HG02798 (cell line): ENCODE results near the gene FABP7.

Experiments
- ATAC-seq: cut with Tn5 transposase; IDR thresholded peaks from one replicate; pipeline ENCODE4 v1.9.1; 2021; ENCODE audit warnings: mild to moderate bottlenecking; ENCODE audit not compliant: unreplicated experiment, poor library complexity

FABP7 gene

DNA sequence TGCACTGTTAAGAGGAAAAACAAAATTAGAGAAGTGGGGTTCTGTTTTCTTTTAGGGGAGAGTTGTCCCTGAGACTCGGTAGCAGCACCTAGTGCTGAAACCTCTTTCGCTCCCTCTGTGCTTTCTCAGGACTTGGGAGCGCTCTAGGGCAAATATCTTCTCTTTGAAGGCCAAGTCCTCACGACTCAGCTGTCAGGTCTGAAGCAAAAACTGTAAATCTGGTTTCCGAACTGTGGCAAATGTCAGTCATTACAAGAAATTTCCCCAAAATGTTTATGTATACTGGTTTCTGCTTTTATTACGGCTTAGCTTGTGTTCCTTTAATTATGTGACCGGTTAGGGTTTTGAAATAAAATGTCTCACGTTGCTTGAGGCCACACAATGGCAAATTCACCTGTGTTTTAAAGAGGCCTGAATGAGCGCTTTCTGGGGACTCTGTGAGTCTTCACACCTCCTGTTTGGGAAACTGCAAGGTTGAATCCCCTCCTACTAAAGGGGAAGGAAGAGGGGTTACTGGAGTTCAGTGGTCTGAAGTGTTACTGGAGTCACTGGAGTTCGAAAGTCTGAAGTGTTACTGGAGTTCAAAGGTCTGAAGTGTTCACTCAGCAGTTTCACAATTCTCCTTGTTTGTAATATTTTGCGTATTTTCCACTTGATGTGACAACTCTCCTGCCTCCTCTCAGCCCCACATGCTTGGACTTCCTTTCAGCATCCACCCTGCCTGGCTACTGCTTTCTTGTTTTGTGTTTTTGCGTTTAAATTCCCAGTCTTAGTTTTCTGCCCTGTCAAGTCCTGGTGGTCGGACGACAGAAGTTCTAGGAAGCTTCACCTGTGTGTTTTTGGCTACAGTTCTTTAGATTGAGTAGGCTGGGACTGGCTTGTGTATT is 11.2 kb downstream of the FABP7 start:
- ATAC-seq, result no peak

DNA sequence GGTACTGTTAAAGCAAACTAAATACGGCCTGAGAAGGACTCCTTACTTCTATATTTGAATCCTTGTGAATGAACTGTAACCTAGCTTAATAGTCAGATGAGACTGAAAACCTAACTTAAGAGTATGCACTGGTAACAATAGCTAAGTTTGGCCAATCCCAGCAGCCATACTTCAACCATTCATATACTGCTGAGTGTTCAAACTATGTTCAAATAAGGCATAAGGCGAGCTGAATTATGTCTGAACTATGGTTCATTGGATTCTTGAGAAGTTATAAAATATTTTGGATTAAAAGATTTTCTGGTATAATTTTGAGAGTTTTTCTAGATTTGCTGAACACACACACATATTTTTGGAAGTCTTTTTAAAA is 11.8 kb downstream of the FABP7 start:
- ATAC-seq, result no peak

DNA sequence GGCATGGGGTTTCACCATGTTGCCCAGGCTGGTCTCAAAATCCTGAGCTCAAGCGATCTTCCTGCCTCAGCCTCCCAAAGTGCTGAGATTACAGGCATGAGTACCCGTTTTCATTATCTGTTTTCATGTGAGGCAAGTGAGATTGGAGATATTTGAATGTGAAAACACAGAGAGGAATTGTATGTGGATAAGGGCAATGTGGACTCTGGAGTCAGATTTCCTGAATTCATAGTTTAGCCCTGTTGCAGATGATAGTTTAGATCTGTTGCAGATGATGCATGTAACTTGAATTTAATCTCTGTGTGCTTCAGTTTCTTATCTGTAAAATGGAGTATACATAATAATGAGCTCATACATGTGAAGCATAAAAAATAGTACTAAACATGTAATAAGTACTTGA is 13.2 kb downstream of the FABP7 start:
- ATAC-seq, result no peak

DNA sequence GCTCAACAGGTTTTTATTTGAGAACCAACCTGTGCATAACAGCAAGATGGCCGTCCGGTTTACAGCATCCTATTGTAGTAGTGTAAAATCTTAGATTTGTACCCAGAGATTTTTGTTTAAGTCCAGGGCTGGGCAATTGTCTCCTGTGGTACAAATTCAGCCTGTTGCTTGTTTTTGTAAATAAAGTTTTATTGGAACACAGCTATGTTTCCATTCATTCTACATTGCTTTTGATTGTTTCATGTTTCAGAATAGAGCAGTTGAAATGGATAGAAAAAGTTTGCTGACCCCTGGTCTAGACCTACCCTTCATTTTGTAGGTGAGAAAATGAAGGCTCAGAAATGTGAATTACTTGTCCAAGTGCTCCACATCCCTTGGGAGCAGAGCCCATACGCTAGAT is 18.0 kb downstream of the FABP7 start:
- ATAC-seq, result no peak

DNA sequence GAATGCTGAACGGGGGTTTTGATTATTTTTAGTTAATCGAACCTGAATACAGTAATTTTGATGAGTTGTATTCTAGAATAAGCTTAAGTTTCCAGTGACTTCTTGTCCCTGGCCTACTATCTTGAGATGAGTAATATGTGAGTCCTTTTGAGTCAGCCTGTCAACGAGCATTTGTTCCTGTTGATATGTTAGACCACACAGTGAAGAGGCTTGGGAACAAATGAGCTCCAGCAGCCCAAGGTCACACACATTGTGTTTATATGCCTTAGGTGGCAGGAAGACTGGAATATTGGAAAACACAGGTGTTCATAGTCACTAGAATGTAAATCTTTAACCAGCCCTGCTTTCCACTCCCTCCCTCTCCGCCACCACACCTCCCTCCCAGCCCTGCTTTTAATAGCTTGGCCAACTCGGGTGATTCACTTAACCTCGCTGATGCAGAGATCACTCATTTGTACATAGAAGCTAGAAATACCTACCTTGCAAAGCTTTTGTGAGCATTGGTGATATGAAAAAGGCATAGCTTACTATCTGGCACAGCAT is 18.7 kb downstream of the FABP7 start:
- peak; percentile 87 for ATAC-seq

DNA sequence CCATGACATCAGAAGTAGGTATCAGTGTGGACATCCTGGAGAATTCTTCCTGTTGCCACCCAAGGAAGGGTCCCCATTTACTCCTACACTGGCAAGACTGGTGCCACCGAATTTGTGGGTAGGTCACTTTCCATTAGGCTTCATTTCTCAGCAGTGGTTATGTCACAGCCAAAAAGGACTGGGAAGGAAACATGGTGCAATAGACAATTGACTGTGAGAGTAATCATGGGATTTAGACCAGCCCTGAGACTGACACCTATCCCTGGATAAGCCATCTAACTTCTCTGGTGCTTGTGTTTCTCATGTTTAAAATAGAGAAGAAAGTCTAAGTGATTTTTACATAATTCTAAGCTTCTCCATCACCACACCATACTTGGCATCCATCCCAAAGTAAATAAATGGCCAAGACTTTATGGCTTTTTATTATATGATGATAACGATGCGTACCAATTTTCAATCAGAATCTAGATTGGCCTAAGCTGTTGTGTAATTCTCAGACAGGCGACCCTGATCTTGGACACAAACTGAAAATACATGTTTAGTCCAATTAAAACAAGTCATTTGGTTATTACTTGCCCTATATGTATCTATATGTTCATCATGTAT is 19.7 kb downstream of the FABP7 start:
- ATAC-seq, result no peak

DNA sequence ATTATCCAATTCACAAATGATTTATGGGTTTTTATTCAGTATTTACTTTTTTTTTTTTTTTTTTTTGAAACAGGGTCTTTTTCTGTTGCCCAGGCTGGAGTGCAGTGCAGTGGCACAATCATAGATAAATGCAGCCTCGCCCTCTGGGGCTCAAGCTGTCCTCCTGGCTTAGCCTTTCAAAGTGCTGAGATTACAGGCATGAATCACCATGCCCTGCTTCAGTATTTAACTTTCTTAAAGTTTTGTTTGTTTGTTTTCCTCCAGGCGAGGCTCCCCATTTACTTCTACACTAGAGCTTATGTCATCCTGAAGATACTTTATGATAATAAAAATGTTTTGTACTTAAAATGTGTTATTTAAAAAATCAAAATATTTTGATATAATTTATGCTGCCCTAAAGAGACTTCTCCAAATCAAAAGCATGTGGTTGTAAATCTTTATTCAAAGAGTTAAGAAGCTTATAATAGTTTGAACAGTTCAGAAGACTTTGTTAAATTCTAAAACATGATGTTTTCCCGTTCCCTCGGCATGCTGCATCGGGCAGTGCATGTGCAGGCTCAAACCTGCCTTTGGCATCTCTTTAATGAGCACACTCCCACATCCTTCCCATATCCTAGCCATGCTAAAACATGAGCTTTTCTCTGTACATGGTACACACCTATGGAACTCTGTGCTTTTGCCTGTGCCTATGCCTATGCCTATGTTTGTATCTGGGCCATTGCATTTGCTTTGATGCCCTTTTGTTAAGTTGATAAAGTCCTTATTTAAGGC is 20.6 kb downstream of the FABP7 start:
- no peak for ATAC-seq

DNA sequence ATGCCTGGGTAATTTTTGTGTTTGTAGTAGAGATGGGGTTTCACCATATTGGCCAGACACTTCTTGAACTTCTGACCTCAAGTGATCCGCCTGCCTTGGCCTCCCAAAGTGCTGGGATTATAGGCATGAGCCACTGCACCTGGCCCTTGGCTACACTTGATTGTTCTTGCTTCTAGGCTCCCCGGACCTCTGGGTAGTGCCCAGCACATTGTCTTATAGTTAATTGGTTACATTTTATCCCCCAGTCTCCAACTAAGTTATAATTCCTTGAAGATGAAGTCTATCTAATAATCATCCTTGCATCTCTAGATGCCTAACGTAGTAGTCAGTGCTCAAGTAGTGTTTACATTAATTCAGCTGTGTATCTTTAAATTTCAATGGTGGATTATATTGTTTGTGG is 21.4 kb downstream of the FABP7 start:
- ATAC-seq, result no peak

DNA sequence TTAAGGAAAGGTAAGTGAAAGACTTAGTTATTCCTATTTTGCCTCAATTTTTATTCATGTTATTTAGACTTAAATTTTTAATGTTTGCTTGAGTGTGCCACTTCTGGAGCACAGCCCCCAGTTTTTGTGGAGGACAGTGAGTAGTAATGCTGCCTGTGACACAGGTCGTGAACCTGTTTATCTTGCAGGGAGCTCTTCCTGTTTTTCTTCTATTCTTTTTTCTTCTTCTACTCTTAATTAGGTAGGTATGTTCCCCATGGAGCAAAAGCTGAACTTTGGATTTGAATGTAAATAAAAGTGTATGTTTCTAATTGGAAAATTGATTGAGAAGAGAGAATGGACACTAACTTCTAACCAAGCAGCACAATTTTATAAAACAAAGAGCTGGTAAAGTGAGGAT is 21.9 kb downstream of the FABP7 start:
- no peak for ATAC-seq

DNA sequence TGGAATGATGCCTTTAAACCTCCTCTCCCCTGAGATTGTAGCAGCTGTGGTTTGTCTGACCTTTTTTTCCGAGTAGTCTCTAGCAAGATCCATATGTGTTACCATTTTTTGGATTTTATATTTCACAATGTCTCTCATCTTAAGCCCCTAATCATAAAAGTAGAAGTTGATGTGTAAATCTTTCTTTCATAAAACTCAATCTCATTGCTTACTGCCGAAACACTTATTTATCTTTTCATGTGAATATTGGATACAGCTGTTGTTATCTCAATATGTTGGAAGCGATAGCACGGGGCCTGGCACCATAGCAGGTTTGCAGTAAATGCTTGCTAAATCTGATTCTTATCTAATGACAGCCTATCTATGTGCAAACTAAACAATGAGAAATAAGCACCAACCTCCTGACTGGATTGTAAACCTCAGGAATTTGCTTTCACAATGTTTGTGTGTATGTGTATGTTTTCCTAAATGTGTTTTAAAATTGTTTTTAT is 23.7 kb downstream of the FABP7 start:
- no peak for ATAC-seq

DNA sequence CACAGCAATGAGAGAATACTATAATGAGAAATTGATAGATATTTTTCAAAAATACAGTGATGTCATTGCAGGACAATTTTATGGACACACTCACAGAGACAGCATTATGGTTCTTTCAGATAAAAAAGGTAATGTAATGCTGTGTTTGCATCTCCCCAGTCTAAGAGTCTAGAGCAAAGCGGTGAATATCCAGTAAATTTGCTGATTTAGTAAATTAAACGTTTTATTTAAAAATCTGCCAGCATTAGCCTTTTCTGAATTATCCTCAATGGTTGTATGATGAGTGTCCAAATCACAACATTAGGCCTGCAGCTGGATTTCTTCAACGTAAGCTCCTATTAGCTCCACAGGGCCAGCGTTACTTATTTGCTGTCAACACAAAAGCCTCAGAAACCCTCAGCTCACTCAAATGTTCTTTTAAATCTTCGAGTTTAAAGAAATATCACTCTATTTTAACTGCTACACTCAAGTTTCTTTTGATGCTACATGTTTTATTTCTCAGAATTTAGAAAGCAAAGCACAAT is 25.5 kb downstream of the FABP7 start:
- ATAC-seq, result no peak

DNA sequence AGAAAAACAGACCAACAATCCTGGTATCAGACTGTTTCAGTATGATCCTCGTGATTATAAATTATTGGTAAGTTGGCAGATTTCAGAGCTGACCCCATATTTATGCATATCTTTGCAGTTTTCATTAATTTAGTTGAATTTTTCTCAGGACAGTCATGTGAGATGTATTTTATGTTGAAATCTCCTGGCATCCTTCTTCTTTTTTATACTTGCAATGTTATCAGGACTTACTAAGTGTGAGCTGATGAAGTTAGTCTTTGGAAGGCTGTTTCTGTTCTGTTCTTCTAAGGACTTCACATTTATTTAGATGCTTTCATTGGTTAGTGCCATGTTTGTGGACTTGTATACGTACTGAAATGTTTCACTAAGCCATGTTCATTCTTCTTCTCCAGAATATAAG is 26.8 kb downstream of the FABP7 start:
- ATAC-seq, result no peak

DNA sequence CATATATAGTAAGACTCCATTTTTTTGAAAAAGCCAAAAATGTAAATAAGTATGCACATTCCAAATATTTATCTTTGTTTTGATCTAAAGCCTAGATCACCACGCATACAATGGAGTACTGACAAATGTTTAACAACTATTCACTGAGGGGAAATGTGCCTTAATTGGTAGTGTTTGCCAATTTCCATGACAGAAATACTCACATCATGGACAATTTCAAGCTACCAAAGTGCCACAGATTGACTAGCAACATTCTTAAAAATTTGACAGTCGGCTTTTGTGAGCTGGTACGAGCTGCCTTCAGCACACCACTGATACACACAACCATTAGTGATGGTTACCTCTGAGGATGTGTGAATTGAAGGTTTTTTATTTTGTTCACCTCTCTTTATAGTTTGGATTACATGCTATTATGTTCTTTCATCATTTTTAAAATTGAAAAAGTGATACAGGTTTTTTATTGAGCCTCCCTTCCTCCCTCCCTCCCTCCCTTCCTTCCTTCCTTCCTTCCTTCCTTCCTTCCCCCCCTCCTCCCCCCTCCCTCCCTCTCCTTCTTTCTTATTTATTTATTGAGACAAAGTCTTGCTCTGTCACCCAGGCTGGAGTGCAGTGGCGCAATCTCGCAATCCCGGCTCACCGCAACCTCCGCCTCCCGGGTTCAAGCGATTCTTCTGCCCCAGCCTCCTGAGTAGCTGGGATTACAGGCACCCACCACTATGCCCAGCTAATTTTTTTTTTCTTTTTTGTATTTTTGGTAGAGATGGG is 28.8 kb downstream of the FABP7 start:
- no peak for ATAC-seq

DNA sequence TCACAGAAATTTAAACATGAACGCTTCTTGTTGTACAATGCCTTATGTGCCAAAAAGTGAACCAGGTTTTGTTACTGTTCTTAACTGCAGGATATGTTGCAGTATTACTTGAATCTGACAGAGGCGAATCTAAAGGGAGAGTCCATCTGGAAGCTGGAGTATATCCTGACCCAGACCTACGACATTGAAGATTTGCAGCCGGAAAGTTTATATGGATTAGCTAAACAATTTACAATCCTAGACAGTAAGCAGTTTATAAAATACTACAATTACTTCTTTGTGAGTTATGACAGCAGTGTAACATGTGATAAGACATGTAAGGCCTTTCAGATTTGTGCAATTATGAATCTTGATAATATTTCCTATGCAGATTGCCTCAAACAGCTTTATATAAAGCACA is 29.5 kb downstream of the FABP7 start:
- ATAC-seq, result no peak

DNA sequence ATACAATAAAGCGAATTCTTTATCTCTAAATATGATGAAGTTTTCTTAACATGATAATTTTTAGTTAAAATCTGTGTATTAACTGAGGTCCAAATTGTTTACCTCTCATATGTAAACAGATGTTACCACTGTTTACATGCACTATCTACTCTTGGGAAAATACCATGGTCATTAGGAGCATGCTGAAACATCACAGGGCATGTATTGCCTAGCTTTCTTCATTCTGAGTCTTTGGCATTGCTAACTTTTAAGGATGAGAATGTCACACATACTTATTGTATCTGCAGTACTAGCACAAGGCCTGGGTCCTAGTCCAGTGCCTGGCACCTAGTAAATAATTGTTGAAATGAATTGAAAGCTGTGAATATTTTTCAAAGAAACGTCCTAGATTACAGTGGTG is 30.2 kb downstream of the FABP7 start:
- no peak for ATAC-seq

DNA sequence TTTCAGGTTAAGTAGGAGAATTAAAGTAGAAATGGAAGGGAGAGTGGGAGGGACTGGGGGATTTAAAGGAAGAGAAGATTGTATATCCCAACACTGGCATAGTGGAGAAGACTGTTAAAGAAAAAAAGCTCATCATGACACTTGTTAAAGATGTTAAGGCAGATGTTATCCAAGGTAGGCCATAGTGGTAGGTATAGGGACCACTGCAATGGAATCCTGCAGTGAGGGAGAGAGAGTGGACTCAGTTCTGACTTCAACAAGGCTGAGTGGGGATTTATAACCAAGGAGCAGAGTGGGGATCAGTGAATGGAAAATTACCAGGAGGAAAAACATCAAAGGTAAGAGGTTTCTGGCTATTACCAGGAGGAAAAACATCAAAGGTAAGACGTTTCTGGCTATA is 30.7 kb downstream of the FABP7 start:
- no peak for ATAC-seq

DNA sequence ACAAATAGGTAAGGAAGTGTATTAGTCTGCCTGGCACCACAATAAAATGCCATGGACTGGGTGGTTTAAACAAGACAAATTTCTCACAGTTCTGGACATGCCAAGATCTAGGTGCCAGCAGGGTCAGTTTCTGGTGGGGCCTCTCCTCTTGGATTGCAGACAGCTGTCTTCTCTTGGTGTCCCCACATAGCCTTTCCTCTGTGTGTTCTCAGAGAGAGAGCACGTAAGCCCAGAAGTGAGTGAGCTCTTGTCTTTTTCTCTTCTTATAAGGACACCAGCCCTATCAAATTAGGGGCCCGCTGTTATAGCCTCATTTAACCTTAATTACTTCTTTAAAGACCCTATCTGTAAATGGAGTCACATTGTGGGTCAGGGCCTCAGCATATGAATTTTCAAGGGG is 37.8 kb downstream of the FABP7 start:
- ATAC-seq, result no peak

DNA sequence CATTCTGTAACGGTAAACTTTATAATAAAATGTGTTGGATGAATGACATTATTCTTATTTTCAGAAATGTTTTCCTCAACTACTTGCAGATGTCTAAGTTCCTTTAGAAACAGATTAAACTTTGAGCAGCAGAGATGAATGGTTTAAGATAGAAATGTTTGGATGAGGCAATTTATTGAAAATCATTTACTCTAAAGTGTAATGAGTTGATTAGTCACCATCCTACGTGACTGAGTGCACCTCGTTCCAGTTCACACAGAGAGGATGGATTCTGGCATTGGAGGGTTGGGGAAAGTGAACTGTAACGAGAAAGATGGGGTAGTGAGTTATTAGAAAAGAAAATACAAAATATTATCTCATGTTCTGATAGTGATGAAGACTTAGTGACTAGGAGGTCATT is 38.2 kb downstream of the FABP7 start:
- no peak for ATAC-seq

DNA sequence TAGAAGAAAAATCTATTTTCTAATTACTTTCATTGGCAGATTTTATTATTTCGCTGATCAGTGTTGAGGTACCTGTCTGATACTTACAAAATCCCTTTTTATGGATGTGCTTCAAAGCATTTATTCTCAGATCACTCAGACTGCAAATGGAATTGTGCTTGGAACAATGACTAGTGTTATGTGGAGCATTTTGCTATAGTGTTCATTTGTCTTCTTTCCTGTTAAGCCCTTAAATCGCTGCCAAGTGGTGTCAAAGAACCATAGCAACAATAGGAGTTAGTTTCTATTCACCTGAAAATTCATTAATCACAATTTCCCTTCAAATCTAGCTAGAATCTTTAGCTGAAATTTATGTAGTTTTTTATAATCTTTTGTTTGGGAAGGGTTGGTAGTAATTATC is 39.4 kb downstream of the FABP7 start:
- ATAC-seq, result no peak

DNA sequence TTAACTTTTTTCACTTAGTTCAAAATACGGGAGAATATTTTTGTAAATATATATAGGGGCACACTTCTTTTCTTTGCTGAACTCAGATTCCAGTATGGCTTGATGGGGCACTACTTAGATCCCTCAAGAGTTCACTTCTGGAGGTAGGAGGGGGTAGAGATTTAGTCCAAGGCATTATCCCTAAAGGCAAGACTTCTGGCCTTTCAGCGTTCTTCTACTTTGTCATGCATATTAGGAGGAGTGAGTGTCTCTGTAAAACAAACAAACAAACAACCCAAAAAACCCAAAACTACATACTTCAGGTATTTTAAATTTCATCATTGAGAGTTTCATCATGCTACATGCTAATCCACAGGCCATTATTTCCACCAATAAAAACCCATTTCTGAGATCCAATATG is 41.6 kb downstream of the FABP7 start:
- ATAC-seq, result no peak
